ENCODE data around the gene MECP2. TPM values are rescaled to one million over a fixed set of nuclear protein-coding genes. Genes with fewer than 3 reads are reported as not detected.
A peak's percentile ranks its signal among the peaks of the same experiment; 100 is the strongest.
"Not testable (repeated sequence)": the region's sequence is repeated elsewhere in the genome, so short reads cannot be mapped to it uniquely, and the experiment has no call there.

MECP2 gene
- total RNA-seq, 1 donor from 2014 or later = 26.7 TPM

DNA sequence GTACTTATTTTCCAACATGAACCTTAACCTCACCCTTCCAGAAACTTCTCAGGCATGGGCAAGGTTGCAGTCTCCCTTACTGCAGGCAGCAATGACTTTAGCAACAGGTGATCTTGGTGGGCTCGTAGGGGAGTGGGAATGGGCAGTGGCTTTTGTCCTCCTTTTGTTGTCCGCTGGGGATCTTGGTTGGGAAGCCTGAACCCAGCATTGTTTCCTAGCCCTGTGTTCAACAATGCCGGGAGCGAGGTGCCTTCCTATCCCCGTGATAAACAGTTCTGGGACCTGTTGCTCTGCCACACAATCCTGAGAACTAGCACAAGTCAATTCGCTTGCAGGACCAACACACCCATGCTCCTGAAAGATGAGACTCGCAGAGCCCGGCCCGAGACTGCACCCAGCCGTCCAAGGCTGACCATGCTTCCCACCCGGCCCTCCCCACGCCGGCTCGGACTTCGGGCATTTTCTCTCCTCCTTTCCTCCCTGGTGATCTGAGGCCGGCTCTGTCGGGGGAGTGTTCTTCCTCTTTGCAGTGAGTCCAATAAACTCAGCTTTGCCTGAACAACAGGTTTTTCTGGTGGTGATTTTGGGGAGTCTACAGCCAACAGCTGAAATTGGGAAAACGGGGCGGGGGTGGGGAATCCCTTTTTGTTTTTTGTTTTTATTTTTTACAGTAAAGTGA is 98.0 kb downstream of the MECP2 start:
- H3K4me3 Mint-ChIP-seq = no peak overlapping the region
- H3K27me3 ChIP-seq = no peaks in the 10 kb centered on the region
- no peaks in the 10 kb centered on the region for H4K20me1 ChIP-seq (ENCODE audit: low read depth)
- H3K27ac ChIP-seq = no peak overlapping the region
- peak overlapping the region; percentile 60 for H3K27ac Mint-ChIP-seq
- no peak overlapping the region for H3K9ac ChIP-seq
- no peaks in the 10 kb centered on the region for H3K4me1 ChIP-seq
- no peak overlapping the region for H2AFZ ChIP-seq (replicated peaks)
- no peaks in the 10 kb centered on the region for H3K36me3 ChIP-seq
- no peaks in the 10 kb centered on the region for H3K9me3 ChIP-seq (ENCODE audit: low read depth)
- peaks cover 9% of the 10 kb centered on the region for H3K4me1 Mint-ChIP-seq
- H3K9me3 Mint-ChIP-seq = peaks cover 4% of the 10 kb centered on the region
- H3F3A ChIP-seq (ENCODE audit: low read depth) = peaks cover 6% of the 10 kb centered on the region
- peaks cover 4% of the 10 kb centered on the region for H3K27me3 Mint-ChIP-seq (ENCODE audit: insufficient read depth, low read depth)
- H3K79me2 ChIP-seq (ENCODE audit: low read depth) = no peaks in the 10 kb centered on the region
- peak; percentile 49 for DNase-seq (ENCODE audit: low spot score)
- H3K4me2 ChIP-seq = peak overlapping the region; percentile 1
- TF ChIP-seq EZH2phosphoT487 (IDR thresholded peaks at IDR 0.05) = no peak
- TF ChIP-seq, protein P1, sequence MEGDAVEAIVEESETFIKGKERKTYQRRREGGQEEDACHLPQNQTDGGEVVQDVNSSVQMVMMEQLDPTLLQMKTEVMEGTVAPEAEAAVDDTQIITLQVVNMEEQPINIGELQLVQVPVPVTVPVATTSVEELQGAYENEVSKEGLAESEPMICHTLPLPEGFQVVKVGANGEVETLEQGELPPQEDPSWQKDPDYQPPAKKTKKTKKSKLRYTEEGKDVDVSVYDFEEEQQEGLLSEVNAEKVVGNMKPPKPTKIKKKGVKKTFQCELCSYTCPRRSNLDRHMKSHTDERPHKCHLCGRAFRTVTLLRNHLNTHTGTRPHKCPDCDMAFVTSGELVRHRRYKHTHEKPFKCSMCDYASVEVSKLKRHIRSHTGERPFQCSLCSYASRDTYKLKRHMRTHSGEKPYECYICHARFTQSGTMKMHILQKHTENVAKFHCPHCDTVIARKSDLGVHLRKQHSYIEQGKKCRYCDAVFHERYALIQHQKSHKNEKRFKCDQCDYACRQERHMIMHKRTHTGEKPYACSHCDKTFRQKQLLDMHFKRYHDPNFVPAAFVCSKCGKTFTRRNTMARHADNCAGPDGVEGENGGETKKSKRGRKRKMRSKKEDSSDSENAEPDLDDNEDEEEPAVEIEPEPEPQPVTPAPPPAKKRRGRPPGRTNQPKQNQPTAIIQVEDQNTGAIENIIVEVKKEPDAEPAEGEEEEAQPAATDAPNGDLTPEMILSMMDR (IDR thresholded peaks at IDR 0.05) = no peak
- TF ChIP-seq EZH2 (IDR thresholded peaks at IDR 0.05) = no peak
- H3K36me3 Mint-ChIP-seq = peaks cover 2% of the 10 kb centered on the region
- H3K4me3 ChIP-seq = no peak overlapping the region

DNA sequence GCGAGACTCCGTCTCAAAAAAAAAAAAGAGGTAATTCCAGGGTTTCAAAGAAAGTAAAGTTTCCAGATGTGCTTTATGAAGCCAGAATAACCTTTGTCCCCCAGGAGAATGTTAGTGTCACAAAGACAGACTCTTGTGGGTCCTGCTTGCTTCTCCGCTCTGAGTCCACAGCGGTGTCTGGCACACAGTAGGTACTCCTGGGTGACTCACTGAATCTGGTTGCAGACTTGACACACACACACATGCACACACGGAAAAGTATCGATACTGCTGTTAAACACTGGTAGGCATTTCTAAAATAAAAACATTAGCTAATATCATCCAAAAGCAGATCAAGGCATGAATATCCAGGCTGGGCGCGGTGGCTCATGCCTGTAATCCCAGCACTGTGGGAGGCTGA is 102.0 kb downstream of the MECP2 start:
- Mint-ChIP-seq H3K4me1 (peaks cover 2% of the 10 kb centered on the region), H3K27me3 (ENCODE audit: insufficient read depth, low read depth) (no peaks in the 10 kb centered on the region), H3K36me3 (no peaks in the 10 kb centered on the region), H3K4me3 (no peak overlapping the region), H3K9me3 (peaks cover 5% of the 10 kb centered on the region), H3K27ac (no peak overlapping the region)
- no peak for TF ChIP-seq EZH2phosphoT487 (IDR thresholded peaks at IDR 0.05)
- TF ChIP-seq, protein P1 (IDR thresholded peaks at IDR 0.05) = no peak
- TF ChIP-seq EZH2 (IDR thresholded peaks at IDR 0.05) = no peak
- H4K20me1 ChIP-seq (ENCODE audit: low read depth) = no peaks in the 10 kb centered on the region
- no peak overlapping the region for H2AFZ ChIP-seq (replicated peaks)
- H3K4me1 ChIP-seq = no peaks in the 10 kb centered on the region
- no peak overlapping the region for H3K4me2 ChIP-seq
- no peak overlapping the region for H3K4me3 ChIP-seq
- H3K27ac ChIP-seq = no peak overlapping the region
- H3K9me3 ChIP-seq (ENCODE audit: low read depth) = peaks cover 5% of the 10 kb centered on the region
- H3K27me3 ChIP-seq = no peaks in the 10 kb centered on the region
- no peak for DNase-seq (ENCODE audit: low spot score)
- H3K9ac ChIP-seq = no peak overlapping the region
- H3K36me3 ChIP-seq = no peaks in the 10 kb centered on the region
- no peaks in the 10 kb centered on the region for H3K79me2 ChIP-seq (ENCODE audit: low read depth)
- peaks cover 6% of the 10 kb centered on the region for H3F3A ChIP-seq (ENCODE audit: low read depth)

GRCh38 chrX:153994398-153994797 is 103.1 kb downstream of the MECP2 start:
- not testable (repeated sequence) for DNase-seq (ENCODE audit: low spot score); H3K27me3 Mint-ChIP-seq (ENCODE audit: insufficient read depth, low read depth); H3K4me3 ChIP-seq; H3K27ac Mint-ChIP-seq; H3K36me3 ChIP-seq; H2AFZ ChIP-seq (replicated peaks); H3K27me3 ChIP-seq; H3F3A ChIP-seq (ENCODE audit: low read depth); H3K27ac ChIP-seq; H3K36me3 Mint-ChIP-seq; H3K4me3 Mint-ChIP-seq; H3K9me3 Mint-ChIP-seq; H3K9me3 ChIP-seq (ENCODE audit: low read depth); H3K4me2 ChIP-seq; H3K4me1 ChIP-seq; H3K79me2 ChIP-seq (ENCODE audit: low read depth); H3K4me1 Mint-ChIP-seq; H3K9ac ChIP-seq; H4K20me1 ChIP-seq (ENCODE audit: low read depth)

DNA sequence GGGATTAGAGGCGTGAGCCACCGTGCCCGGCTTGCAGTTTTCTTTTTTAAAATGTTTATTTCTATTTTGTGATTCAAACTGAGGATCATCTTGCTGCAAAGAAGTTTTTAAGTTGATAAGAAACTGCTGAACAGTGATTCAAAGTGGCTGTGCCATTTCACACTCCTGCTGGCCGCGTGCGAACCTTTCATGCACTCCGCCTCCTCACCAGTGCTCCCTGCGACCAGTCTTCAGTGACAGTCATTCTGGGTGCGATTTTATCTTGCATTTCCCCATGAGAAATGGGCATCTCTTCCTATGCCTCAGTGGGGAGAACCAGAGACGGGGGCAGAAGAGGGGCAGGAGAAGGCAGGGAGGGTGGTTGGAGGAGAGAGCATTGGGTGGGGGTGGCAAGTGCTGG is 103.5 kb downstream of the MECP2 start:
- H4K20me1 ChIP-seq (ENCODE audit: low read depth) = no peaks in the 10 kb centered on the region
- no peak overlapping the region for H2AFZ ChIP-seq (replicated peaks)
- peaks cover 5% of the 10 kb centered on the region for H3K9me3 ChIP-seq (ENCODE audit: low read depth)
- H3K27ac ChIP-seq = no peak overlapping the region
- H3K27me3 ChIP-seq = no peaks in the 10 kb centered on the region
- no peaks in the 10 kb centered on the region for H3F3A ChIP-seq (ENCODE audit: low read depth)
- no peaks in the 10 kb centered on the region for H3K4me1 ChIP-seq
- no peaks in the 10 kb centered on the region for H3K79me2 ChIP-seq (ENCODE audit: low read depth)
- Mint-ChIP-seq H3K36me3 (no peaks in the 10 kb centered on the region), H3K4me3 (no peak overlapping the region), H3K27me3 (ENCODE audit: insufficient read depth, low read depth) (peaks cover 3% of the 10 kb centered on the region), H3K27ac (no peak overlapping the region), H3K4me1 (peaks cover 2% of the 10 kb centered on the region), H3K9me3 (peaks cover 10% of the 10 kb centered on the region)
- H3K9ac ChIP-seq = no peak overlapping the region
- TF ChIP-seq EZH2 (IDR thresholded peaks at IDR 0.05) (no peak), EZH2phosphoT487 (IDR thresholded peaks at IDR 0.05) (no peak)
- TF ChIP-seq, protein P1 (IDR thresholded peaks at IDR 0.05) = no peak
- H3K4me3 ChIP-seq = no peak overlapping the region
- no peaks in the 10 kb centered on the region for H3K36me3 ChIP-seq
- no peak for DNase-seq (ENCODE audit: low spot score)
- H3K4me2 ChIP-seq = no peak overlapping the region

All from neural progenitor cell (in vitro differentiated cells).